HG02870 (cell line): ENCODE results near the gene PI16.
A peak's percentile ranks its signal among the peaks of the same experiment; 100 is the strongest.
"Not testable (repeated sequence)": the region's sequence is repeated elsewhere in the genome, so short reads cannot be mapped to it uniquely, and the experiment has no call there.

Source experiments
- ATAC-seq: cut with Tn5 transposase; IDR thresholded peaks from one replicate; pipeline ENCODE4 v1.9.1; 2021; ENCODE audit warnings: mild to moderate bottlenecking, moderate library complexity; ENCODE audit not compliant: unreplicated experiment

Gene PI16

GRCh38 chr6:36971921-36972673 lies 17.6 kb downstream of the PI16 start:
- no peak for ATAC-seq

DNA sequence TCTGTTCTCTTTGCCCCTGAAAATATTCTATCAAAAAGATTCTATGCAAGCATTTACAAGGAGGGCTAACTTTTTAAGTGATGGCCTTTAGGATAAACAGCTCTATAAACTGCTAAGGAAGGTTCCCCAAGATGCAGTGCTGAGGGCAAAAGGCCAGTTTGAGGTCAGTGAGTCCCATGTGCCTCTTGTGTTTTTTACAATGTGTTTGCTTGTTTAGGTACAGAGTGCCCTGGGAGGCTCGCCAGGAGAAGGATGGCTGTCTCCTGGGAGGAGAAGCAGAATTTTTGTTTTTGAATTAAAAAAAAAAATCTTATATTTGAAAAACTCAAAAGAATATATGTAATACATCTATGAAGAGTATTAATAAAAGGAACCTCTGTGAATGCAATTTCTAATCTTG lies 18.7 kb downstream of the PI16 start:
- no peak for ATAC-seq

GRCh38 chr6:36973647-36974046 lies 19.1 kb downstream of the PI16 start:
- ATAC-seq = no peak

DNA sequence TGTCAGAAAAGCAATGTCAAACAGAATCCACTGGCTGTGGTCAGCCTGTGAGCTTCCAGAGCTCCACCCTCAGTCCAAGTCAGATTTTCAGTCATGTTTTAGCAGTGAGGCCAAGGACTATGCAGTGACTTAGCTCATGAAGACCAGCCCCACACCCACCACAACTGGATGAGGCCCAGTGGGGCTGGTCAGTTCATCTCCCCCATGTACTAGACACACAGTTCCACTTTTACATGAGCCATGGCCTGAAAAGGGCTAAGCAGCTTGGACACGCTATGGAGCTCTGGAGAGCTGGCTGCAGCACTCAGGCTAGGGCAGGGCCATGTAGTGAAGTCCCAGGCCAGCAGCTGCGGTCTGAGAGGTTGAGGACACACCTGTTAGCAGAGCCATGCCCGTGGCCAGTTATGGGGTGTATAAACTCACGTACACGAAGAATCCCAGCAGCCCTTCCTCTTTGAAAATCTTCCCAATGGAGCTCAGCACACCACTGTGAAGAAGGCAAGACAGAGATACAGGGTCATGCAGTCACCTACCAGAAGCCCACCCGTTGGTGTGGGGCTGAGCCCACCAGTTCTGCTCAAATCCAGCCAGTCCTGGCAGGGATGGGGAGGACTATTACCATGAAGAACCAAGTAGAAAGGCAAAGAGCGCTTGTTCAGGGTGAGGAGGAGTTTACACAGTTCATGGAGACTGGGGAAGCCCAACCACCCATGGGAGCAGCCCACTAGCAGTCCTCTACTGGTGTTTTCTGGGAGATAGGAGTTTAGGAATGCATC lies 20.9 kb downstream of the PI16 start:
- ATAC-seq = no peak

- no peak for ATAC-seq
These were observed 21.4 kb downstream of the PI16 start for GRCh38 chr6:36976007-36976264.

DNA sequence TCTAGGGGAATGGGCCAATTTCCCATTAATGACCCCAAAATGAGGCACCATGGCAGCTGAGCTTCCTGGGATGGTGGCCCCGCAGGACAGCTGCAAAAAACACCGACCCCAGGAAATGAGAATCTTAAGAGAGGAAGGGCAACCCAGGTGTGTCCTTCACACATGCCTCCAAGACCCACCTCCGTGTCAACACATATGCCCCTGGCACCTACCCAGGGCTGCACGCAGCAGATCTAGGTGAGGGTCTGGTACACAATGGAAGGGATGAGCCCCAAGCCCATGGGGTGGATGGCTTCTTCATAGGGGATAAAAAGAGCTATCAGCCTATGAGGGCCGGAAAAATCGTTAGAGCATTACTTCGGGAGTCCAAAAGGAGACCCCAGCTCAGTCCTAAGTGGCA lies 22.0 kb downstream of the PI16 start:
- ATAC-seq = no peak

GRCh38 chr6:36976931-36977330 lies 22.4 kb downstream of the PI16 start:
- no peak for ATAC-seq

- no peak for ATAC-seq
These were observed 23.0 kb downstream of the PI16 start for GRCh38 chr6:36977470-36977941.

DNA sequence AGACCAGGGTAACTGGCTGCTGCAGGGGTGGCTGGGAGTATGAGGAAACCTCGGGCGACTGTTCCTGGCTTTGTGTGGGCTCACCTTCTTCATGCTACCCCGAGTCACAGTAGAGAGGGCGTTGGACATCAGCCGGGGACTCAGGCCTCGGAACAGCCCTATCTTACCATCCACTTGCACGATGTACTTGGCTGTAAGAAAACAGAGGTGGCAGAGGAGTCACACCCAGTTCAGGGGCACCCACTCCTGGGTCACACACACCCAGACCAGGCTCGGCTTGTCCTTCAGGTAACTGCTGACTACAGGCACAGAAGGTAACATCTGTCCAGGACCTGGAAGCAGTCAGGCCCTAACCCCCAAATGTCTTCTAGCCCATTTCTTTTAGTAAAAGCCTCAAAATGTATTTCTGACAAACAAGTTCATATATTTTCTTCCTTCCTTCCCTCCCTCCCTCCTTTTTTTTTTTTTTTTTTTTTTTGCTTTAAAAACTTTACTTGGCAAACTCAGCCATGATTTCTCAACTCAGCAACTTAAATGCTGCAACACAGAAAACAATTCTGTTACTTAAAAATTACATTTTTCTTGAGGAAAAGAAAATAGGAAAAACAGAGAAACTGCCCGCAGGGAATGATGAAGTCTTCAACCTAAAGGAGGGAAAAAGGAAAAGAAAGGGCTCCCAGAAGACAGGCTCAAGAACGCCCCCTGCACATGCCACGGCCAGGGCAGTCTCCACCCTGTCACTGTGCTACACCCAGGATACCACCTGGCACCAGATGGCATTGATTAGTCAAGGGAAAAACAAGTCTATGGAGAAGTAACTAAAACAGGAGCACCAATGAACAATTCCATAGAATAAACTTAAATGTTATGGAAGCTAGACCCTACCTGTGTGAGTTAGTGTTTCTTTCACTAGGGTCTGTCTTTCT lies 24.1 kb downstream of the PI16 start:
- ATAC-seq = no peak

DNA sequence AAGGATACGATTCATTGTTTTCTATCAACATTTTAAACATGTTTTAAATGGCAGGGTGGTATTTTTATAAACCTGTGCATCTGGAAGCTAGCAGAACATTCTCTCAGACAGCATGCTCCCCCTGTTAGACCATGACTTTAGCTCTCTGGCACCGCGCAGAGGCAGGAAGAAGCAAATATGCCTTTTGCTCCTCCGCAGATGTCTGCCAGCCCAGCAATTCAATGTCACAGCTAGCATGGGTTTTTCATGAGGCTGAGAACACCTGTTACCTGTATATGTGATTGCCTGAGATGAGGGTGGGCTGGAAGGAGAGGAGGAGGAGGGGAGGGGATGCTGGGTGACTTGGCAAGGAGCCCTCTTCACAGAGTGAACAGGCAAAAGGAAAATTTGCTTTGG lies 24.8 kb downstream of the PI16 start:
- no peak for ATAC-seq

DNA sequence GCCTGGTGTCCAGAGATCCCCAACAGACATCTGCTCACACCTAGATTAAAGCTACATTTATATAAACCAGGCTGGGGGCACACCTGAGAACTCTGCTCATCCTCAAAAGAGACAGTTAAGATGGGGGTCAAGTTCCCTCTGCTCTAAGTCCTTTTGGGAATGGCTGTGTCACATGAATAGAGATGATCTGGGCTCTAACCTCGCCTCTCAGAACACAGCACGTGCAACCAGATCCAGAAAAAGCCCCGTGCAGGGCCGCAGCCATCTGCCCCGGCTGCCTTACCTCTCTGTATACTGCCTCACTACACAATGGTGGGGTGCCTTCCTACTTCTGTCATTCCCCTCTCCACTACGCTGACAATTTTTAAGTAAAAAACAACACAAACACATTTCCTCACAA lies 25.6 kb downstream of the PI16 start:
- ATAC-seq = no peak

- no peak for ATAC-seq
These were observed 26.5 kb downstream of the PI16 start for GRCh38 chr6:36980876-36981619.

DNA sequence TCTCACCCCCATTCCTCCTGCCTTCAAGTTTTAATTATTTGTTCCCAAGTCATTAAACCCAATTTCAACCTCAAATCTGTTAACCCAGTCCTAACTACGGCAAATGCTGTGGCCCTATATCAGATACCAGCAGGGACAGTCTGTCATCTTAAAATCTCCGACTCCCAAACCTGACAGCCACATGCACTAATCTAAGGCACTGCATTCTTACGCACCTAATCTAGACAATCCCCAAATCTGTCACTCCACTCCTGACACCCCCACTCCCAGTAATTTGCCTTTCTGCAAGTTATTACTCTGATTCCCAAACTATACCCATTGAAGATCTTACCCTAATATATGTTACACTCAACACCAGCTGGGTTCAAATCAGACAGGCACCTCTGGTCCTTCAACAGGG lies 29.0 kb downstream of the PI16 start:
- ATAC-seq = no peak

- ATAC-seq = no peak
These were observed 30.3 kb downstream of the PI16 start for GRCh38 chr6:36984581-36985416.

- ATAC-seq = no peak
These were observed 30.9 kb downstream of the PI16 start for GRCh38 chr6:36985417-36985807.

- peak; percentile 76 for ATAC-seq
These were observed 31.5 kb downstream of the PI16 start, which contains the start of gene MTCH1 for GRCh38 chr6:36985808-36986703. MTCH1 (minus strand) TSS chr6:36986196; CDS start chr6:36986173, 23 bp downstream.

DNA sequence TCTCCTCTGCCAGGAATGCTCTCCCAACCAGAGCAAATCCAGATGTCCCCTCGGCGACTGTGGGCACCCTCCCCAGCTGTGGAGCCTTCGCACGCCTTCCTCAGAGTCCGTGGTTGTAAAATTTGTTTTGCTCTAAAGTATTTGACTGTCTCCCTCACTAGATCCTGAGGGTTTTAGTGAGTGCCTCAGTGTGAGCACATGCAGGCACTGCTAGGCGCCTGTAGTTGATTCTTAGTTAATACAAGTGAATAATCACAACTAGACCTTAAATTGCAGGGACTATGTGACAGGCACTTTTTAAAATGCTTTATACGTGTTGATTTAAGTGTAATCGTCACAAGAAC lies 32.1 kb downstream of the PI16 start:
- ATAC-seq = no peak

GRCh38 chr6:36989264-36989663 lies 34.7 kb downstream of the PI16 start:
- no peak for ATAC-seq

DNA sequence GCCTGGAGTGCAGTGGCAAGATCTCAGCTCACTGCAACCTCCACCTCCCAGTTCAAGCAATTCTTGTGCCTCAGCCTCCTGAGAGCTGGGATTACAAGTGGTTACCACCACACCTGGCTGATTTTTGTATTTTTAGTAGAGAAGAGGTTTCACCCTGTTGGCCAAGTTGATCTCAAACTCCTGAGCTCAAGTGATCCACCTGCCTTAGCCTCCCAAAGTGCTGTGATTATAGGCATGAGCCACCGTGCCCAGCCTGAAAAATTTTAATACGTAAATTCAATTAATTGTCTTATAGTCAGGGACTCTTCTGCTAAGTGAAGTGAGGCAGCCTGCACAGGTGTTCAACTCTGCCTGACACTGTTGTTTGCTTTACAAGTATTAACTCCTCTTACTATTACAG lies 35.9 kb downstream of the PI16 start:
- ATAC-seq = not testable (repeated sequence)
